ENCODE measurements around the gene ZFHX3. TPM values are rescaled to one million over a fixed set of nuclear protein-coding genes. Genes with fewer than 3 reads are reported as not detected.

The ZFHX3 gene
- total RNA-seq, 2 donors from 2014 or later, result 57.7 to 70.1 TPM

- Histone ChIP-seq H3K27me3 (replicated peaks; ENCODE audit: insufficient read depth) (no peaks in the 10 kb centered on the region), H3K27ac (peak overlapping the region; percentile 90 to 99), H3K4me3 (peak overlapping the region; percentile 59), H3K4me1 (ENCODE audit: control insufficient read depth in 1 of 2, low read depth in 2 of 2) (peaks cover 26 to 74% of the 10 kb centered on the region in 2 donors), H3K36me3 (no peaks in the 10 kb centered on the region), H3K9me3 (no peaks in the 10 kb centered on the region)
- TF ChIP-seq CTCF (IDR thresholded peaks at IDR 0.05), result no peak
- no peak for ATAC-seq (ENCODE audit: insufficient number of reproducible peaks, low FRiP score, low read depth)
- no peak for DNase-seq (ENCODE audit: low spot score)
Observed at GRCh38 chr16:73071131-73071940, 23.4 kb upstream of the ZFHX3 start.

- no peak for TF ChIP-seq CTCF (IDR thresholded peaks at IDR 0.05)
- Histone ChIP-seq H3K27me3 (replicated peaks; ENCODE audit: insufficient read depth) (no peaks in the 10 kb centered on the region), H3K4me3 (peak overlapping the region; percentile 59), H3K4me1 (ENCODE audit: control insufficient read depth in 1 of 2, low read depth in 2 of 2) (peaks cover 29 to 83% of the 10 kb centered on the region in 2 donors), H3K36me3 (no peaks in the 10 kb centered on the region), H3K27ac (peak overlapping the region; percentile 99), H3K9me3 (no peaks in the 10 kb centered on the region)
- no peak for ATAC-seq (ENCODE audit: insufficient number of reproducible peaks, low FRiP score, low read depth)
- DNase-seq (ENCODE audit: low spot score), result no peak
Observed at GRCh38 chr16:73069581-73070262, 21.8 kb upstream of the ZFHX3 start.

GRCh38 chr16:73068541-73069401 is 20.8 kb upstream of the ZFHX3 start:
- Histone ChIP-seq H3K4me3 (peak overlapping the region; percentile 59), H3K27ac (peak overlapping the region; percentile 99), H3K4me1 (ENCODE audit: control insufficient read depth in 1 of 2, low read depth in 2 of 2) (peaks cover 29 to 91% of the 10 kb centered on the region in 2 donors), H3K27me3 (replicated peaks; ENCODE audit: insufficient read depth) (no peaks in the 10 kb centered on the region), H3K9me3 (no peaks in the 10 kb centered on the region), H3K36me3 (no peaks in the 10 kb centered on the region)
- peak; percentile 30 for TF ChIP-seq CTCF (IDR thresholded peaks at IDR 0.05)
- DNase-seq (ENCODE audit: low spot score), result peak; percentile 88
- ATAC-seq (ENCODE audit: insufficient number of reproducible peaks, low FRiP score, low read depth), result peak; percentile 77

GRCh38 chr16:73067671-73068540 is 20.0 kb upstream of the ZFHX3 start:
- no peak for TF ChIP-seq CTCF (IDR thresholded peaks at IDR 0.05)
- no peak for ATAC-seq (ENCODE audit: insufficient number of reproducible peaks, low FRiP score, low read depth)
- no peaks in the 10 kb centered on the region for H3K27me3 ChIP-seq (replicated peaks; ENCODE audit: insufficient read depth)
- no peaks in the 10 kb centered on the region for H3K9me3 ChIP-seq
- peaks cover 33 to 92% of the 10 kb centered on the region in 2 donors for H3K4me1 ChIP-seq (ENCODE audit: control insufficient read depth in 1 of 2, low read depth in 2 of 2)
- no peaks in the 10 kb centered on the region for H3K36me3 ChIP-seq
- H3K4me3 ChIP-seq, result peak overlapping the region; percentile 89
- DNase-seq (ENCODE audit: low spot score), result no peak
- H3K27ac ChIP-seq, result peak overlapping the region; percentile 99
